ENCODE measurements around the gene FBXO45. TPM values are rescaled to one million over a fixed set of nuclear protein-coding genes. Genes with fewer than 3 reads are reported as not detected.

Gene FBXO45
- total and polyA plus RNA-seq, 10 of the 15 experiments (the other 5 are each of a cell fraction or from before 2014, with no cell fraction given) = 4.0 to 17.3 (median 11.8) TPM

DNA sequence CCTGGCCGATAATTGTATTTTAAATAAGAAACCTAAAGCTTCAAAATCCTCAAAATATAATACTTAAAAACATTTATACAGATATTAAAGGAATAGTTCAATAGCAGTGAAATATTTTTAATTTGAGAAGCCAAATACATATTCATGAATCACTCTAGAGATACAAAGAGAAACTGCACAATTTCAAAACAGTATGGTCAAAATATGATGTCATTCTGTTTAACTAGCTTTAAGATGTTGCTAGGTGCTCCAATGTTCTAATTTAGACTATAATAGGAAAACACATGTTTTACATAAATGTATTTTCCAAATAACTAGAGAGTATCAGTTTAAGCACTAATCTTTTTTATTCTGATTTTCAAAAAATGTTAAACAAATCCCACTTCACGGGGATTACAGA lies 60.8 kb downstream of the FBXO45 start:
- H3K4me2 ChIP-seq (ENCODE audit: control insufficient read depth, insufficient read depth) = peak overlapping the region; percentile 40; the same call in 1 of the 2 replicates
- RAD21 ChIA-PET (ENCODE audit: unreplicated experiment) = interaction anchor here (0.7 to 6.0 kb wide), 5 partner anchors 12 to 23 kb away, joined by 3 to 49 read pairs (median 7); partner anchors contain the start of gene NRROS
- TF ChIP-seq ATF7 (IDR thresholded peaks at IDR 0.05; ENCODE audit: low read depth) = peak; percentile 67
- no peak for TF ChIP-seq CHD1 (IDR thresholded peaks at IDR 0.05; ENCODE audit: low read depth, low read length)
- TF ChIP-seq, protein P1, sequence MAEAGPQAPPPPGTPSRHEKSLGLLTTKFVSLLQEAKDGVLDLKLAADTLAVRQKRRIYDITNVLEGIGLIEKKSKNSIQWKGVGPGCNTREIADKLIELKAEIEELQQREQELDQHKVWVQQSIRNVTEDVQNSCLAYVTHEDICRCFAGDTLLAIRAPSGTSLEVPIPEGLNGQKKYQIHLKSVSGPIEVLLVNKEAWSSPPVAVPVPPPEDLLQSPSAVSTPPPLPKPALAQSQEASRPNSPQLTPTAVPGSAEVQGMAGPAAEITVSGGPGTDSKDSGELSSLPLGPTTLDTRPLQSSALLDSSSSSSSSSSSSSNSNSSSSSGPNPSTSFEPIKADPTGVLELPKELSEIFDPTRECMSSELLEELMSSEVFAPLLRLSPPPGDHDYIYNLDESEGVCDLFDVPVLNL (IDR thresholded peaks at IDR 0.05; ENCODE audit: low read depth, low read length) = no peak
- no peak for TF ChIP-seq NRF1 (conservative IDR thresholded peaks at IDR 0.05; ENCODE audit: low read depth, low read length)

GRCh38 chr3:196631682-196632045 lies 63.2 kb downstream of the FBXO45 start:
- ChIA-PET CTCF (interaction anchor here (1.0 to 2.6 kb wide), 4 partner anchors 9 to 23 kb away, joined by 4 to 17 read pairs (median 10); no protein-coding TSS in a partner anchor), RAD21 (ENCODE audit: unreplicated experiment) (interaction anchor here (0.8 to 6.0 kb wide), 6 partner anchors 9 to 308 kb away, joined by 3 to 49 read pairs (median 9); partner anchors contain the start of gene NRROS), SMC1A (ENCODE audit: uncharacterized antibody, unreplicated experiment) (interaction anchor here (0.8 to 8.3 kb wide), 8 partner anchors 9 to 55 kb away, joined by 3 to 82 read pairs (median 4); partner anchors contain the start of gene NRROS), POLR2A (interaction anchor here (0.6 to 5.6 kb wide), 8 partner anchors 9 to 197 kb away, joined by 3 to 59 read pairs (median 4); partner anchors contain the start of gene NRROS)
- WGBS (ENCODE audit: insufficient coverage, insufficient replicate concordance, low lambda C conversion rate, missing lambda C conversion rate) = 21% methylated on average over 5 of the region's 5 CpGs
- Histone ChIP-seq H3K4me3 (peak overlapping the region; percentile 72), H4K20me1 (ENCODE audit: control insufficient read depth, insufficient read depth) (no peaks in the 10 kb centered on the region), H3K9me3 (replicated peaks; ENCODE audit: control insufficient read depth, insufficient read depth, low read length) (no peaks in the 10 kb centered on the region), H3K79me2 (ENCODE audit: control insufficient read depth, insufficient read depth, low read length) (peaks cover 9% of the 10 kb centered on the region), H3K9ac (ENCODE audit: control insufficient read depth, insufficient read depth, low read length) (peak overlapping the region; percentile 97), H3K27ac (ENCODE audit: control insufficient read depth, insufficient read depth) (peak overlapping the region; percentile 98), H3K27me3 (replicated peaks in 1 of 2; ENCODE audit: control insufficient read depth in 2 of 2, insufficient read depth in 2 of 2, low read length in 1 of 2) (no peaks in the 10 kb centered on the region), H3K4me2 (ENCODE audit: control insufficient read depth, insufficient read depth) (peak overlapping the region; percentile 86), H3K4me1 (ENCODE audit: control insufficient read depth, insufficient read depth, low read length) (peaks cover 38% of the 10 kb centered on the region), H3K36me3 (ENCODE audit: control insufficient read depth in 2 of 2, insufficient read depth in 2 of 2, low read length in 1 of 2) (no peaks in the 10 kb centered on the region), H2AFZ (ENCODE audit: control insufficient read depth, low read depth, low read length) (peak overlapping the region; percentile 20; the same call in 1 of the 2 replicates)
- intact Hi-C loops (cut with micrococcal nuclease; ENCODE audit: unreplicated experiment) = loop anchor here (1.0 to 2.0 kb wide), 2 partner anchors 12 to 23 kb away; no protein-coding TSS in a partner anchor
- in situ Hi-C loops (cut with MboI) = no loop called here
- no peak for TF ChIP-seq TARDBP (IDR thresholded peaks at IDR 0.05; ENCODE audit: borderline replicate concordance)
- no peak for TF ChIP-seq JUND (IDR thresholded peaks at IDR 0.05; ENCODE audit: low read depth, low read length)
- TF ChIP-seq BACH1 (IDR thresholded peaks at IDR 0.05; ENCODE audit: borderline replicate concordance) = no peak
- ATAC-seq (no peak), FAIRE-seq (no peak), DNase-seq (ENCODE audit: low read depth, low spot score) (no peak)
- BruUV-seq (replicated peaks) = TSS peak; percentile 95

More for the DNA sequence above, 60.8 kb downstream of the FBXO45 start:
- ATAC-seq (no peak), FAIRE-seq (no peak), DNase-seq (ENCODE audit: low read depth, low spot score) (no peak)
- H3K27me3 ChIP-seq (replicated peaks in 1 of 2; ENCODE audit: control insufficient read depth in 2 of 2, insufficient read depth in 2 of 2, low read length in 1 of 2) = no peaks in the 10 kb centered on the region
- H3K4me3 ChIP-seq = no peak overlapping the region
- H3K9ac ChIP-seq (ENCODE audit: control insufficient read depth, insufficient read depth, low read length) = no peak overlapping the region
- ChIA-PET SMC1A (ENCODE audit: uncharacterized antibody, unreplicated experiment) (interaction anchor here (0.9 to 8.3 kb wide), 6 partner anchors 9 to 55 kb away, joined by 3 to 82 read pairs (median 3); partner anchors contain the start of gene NRROS), CTCF (interaction anchor here (1.0 to 3.1 kb wide), 7 partner anchors 11 to 56 kb away, joined by 3 to 9 read pairs (median 4); no protein-coding TSS in a partner anchor), POLR2A (interaction anchor here (0.6 to 5.6 kb wide), 4 partner anchors 11 to 197 kb away, joined by 3 to 59 read pairs (median 4); partner anchors contain the start of gene NRROS)
- H3K4me1 ChIP-seq (ENCODE audit: control insufficient read depth, insufficient read depth, low read length) = peaks cover 45% of the 10 kb centered on the region
- H2AFZ ChIP-seq (ENCODE audit: control insufficient read depth, low read depth, low read length) = no peak overlapping the region
- H3K9me3 ChIP-seq (replicated peaks; ENCODE audit: control insufficient read depth, insufficient read depth, low read length) = no peaks in the 10 kb centered on the region
- WGBS (ENCODE audit: insufficient coverage, insufficient replicate concordance, low lambda C conversion rate, missing lambda C conversion rate) = 96% methylated on average over 2 of the region's 2 CpGs
- intact Hi-C loops (cut with micrococcal nuclease; ENCODE audit: unreplicated experiment) (no loop called here), in situ Hi-C loops (cut with MboI) (no loop called here)
- H4K20me1 ChIP-seq (ENCODE audit: control insufficient read depth, insufficient read depth) = no peaks in the 10 kb centered on the region
- no peaks in the 10 kb centered on the region for H3K36me3 ChIP-seq (ENCODE audit: control insufficient read depth in 2 of 2, insufficient read depth in 2 of 2, low read length in 1 of 2)
- BruUV-seq (replicated peaks) = no TSS peak
- H3K27ac ChIP-seq (ENCODE audit: control insufficient read depth, insufficient read depth) = no peak overlapping the region
- H3K79me2 ChIP-seq (ENCODE audit: control insufficient read depth, insufficient read depth, low read length) = peaks cover 9% of the 10 kb centered on the region
